ENCODE data around the gene IGSF8. TPM values are rescaled to one million over a fixed set of nuclear protein-coding genes. Genes with fewer than 3 reads are reported as not detected.

Gene IGSF8
- total and polyA plus RNA-seq, 2 experiments from 2014 or later, result 29.1 to 32.2 TPM

GRCh38 chr1:160045653-160046052 is 52.8 kb downstream of the IGSF8 start:
- H3K4me1 ChIP-seq (ENCODE audit: low read depth), result peaks cover 3% of the 10 kb centered on the region

GRCh38 chr1:160043543-160043942 is 54.9 kb downstream of the IGSF8 start:
- no peak overlapping the region for H3K27ac ChIP-seq
- H3K27me3 ChIP-seq, result peaks cover 5% of the 10 kb centered on the region
- H3K4me1 ChIP-seq (ENCODE audit: low read depth), result peaks cover 3% of the 10 kb centered on the region
- H3K36me3 ChIP-seq, result no peaks in the 10 kb centered on the region
- no peak for DNase-seq (ENCODE audit: low read depth in 1 of 2, low spot score in 1 of 2)
- no peak for TF ChIP-seq CTCF (IDR thresholded peaks at IDR 0.05; ENCODE audit: low read depth, low read length)
- H3K9me3 ChIP-seq (ENCODE audit: low read depth), result no peaks in the 10 kb centered on the region
- no peak overlapping the region for H3K4me3 ChIP-seq

More at GRCh38 chr1:160045653-160046052, 52.8 kb downstream of the IGSF8 start:
- Histone ChIP-seq H3K9me3 (ENCODE audit: low read depth) (no peaks in the 10 kb centered on the region), H3K27ac (no peak overlapping the region), H3K36me3 (no peaks in the 10 kb centered on the region), H3K4me3 (no peak overlapping the region), H3K27me3 (peaks cover 5% of the 10 kb centered on the region)
- DNase-seq (ENCODE audit: low read depth in 1 of 2, low spot score in 1 of 2), result no peak
- TF ChIP-seq CTCF (IDR thresholded peaks at IDR 0.05; ENCODE audit: low read depth, low read length), result no peak

Other genes starting within 250 kb of the IGSF8 start
- not detected in 2 replicates for gene VSIG8, start 236.0 kb downstream of the IGSF8 start, total RNA-seq
- not detected in 2 replicates for gene VSIG8, start 236.0 kb downstream of the IGSF8 start, polyA plus RNA-seq
- gene CFAP45, start 198.5 kb downstream of the IGSF8 start, total RNA-seq, result 0.14 TPM in 1 of 2 replicates, not detected in the other
- gene CFAP45, start 198.5 kb downstream of the IGSF8 start, polyA plus RNA-seq, result not detected in 2 replicates
- gene TAGLN2, start 173.1 kb downstream of the IGSF8 start, total RNA-seq, result 3.8 and 14.4 TPM in 2 replicates
- 17.9 and 18.5 TPM in 2 replicates for gene TAGLN2, start 173.1 kb downstream of the IGSF8 start, polyA plus RNA-seq
- 1.7 and 4.1 TPM in 2 replicates for gene IGSF9, start 153.0 kb downstream of the IGSF8 start, total RNA-seq
- gene IGSF9, start 153.0 kb downstream of the IGSF8 start, polyA plus RNA-seq, result 2.3 and 4.2 TPM in 2 replicates
- gene SLAMF9, start 144.4 kb downstream of the IGSF8 start, total RNA-seq, result not detected in 2 replicates
- not detected in 2 replicates for gene SLAMF9, start 144.4 kb downstream of the IGSF8 start, polyA plus RNA-seq
- gene PIGM, start 66.6 kb downstream of the IGSF8 start, total RNA-seq, result 3.7 and 4.7 TPM in 2 replicates
- 4.9 and 5.9 TPM in 2 replicates for gene PIGM, start 66.6 kb downstream of the IGSF8 start, polyA plus RNA-seq
- 0.11 and 0.42 TPM in 2 replicates for gene KCNJ10, start 28.5 kb downstream of the IGSF8 start, total RNA-seq
- 0.35 and 0.54 TPM in 2 replicates for gene KCNJ10, start 28.5 kb downstream of the IGSF8 start, polyA plus RNA-seq
- 0.03 and 0.11 TPM in 2 replicates for gene KCNJ9, start 17.1 kb downstream of the IGSF8 start, total RNA-seq
- 0.09 TPM in 1 of 2 replicates, not detected in the other for gene KCNJ9, start 17.1 kb downstream of the IGSF8 start, polyA plus RNA-seq
- gene ATP1A2, start 17.1 kb upstream of the IGSF8 start, total RNA-seq, result 19.3 and 40.9 TPM in 2 replicates
- gene ATP1A2, start 17.1 kb upstream of the IGSF8 start, polyA plus RNA-seq, result 11.3 and 14.2 TPM in 2 replicates
- 0.57 TPM in 1 of 2 replicates, not detected in the other for gene ATP1A4, start 53.0 kb upstream of the IGSF8 start, total RNA-seq
- 0.16 and 0.21 TPM in 2 replicates for gene ATP1A4, start 53.0 kb upstream of the IGSF8 start, polyA plus RNA-seq
- gene CASQ1, start 92.0 kb upstream of the IGSF8 start, total RNA-seq, result 21.4 and 28.3 TPM in 2 replicates
- 22.5 and 23.6 TPM in 2 replicates for gene CASQ1, start 92.0 kb upstream of the IGSF8 start, polyA plus RNA-seq
- 112 and 194 TPM in 2 replicates for gene PEA15, start 106.8 kb upstream of the IGSF8 start, total RNA-seq
- 64.5 and 93.2 TPM in 2 replicates for gene PEA15, start 106.8 kb upstream of the IGSF8 start, polyA plus RNA-seq
- 122 and 210 TPM in 2 replicates for gene DCAF8, start 163.9 kb upstream of the IGSF8 start, total RNA-seq
- 151 and 176 TPM in 2 replicates for gene DCAF8, start 163.9 kb upstream of the IGSF8 start, polyA plus RNA-seq
- 129 and 172 TPM in 2 replicates for gene PEX19, start 186.5 kb upstream of the IGSF8 start, total RNA-seq
- gene PEX19, start 186.5 kb upstream of the IGSF8 start, polyA plus RNA-seq, result 82.5 and 125 TPM in 2 replicates
- 115 and 129 TPM in 2 replicates for gene COPA, start 244.6 kb upstream of the IGSF8 start, total RNA-seq
- 139 and 157 TPM in 2 replicates for gene COPA, start 244.6 kb upstream of the IGSF8 start, polyA plus RNA-seq
- 55.4 and 65.8 TPM in 2 replicates for gene NCSTN, start 244.8 kb upstream of the IGSF8 start, total RNA-seq
- gene NCSTN, start 244.8 kb upstream of the IGSF8 start, polyA plus RNA-seq, result 97.8 and 113 TPM in 2 replicates